Measurements from ENCODE around the gene ADGRG6. TPM values are rescaled to one million over a fixed set of nuclear protein-coding genes. Genes with fewer than 3 reads are reported as not detected.
"Not testable (repeated sequence)": the region's sequence is repeated elsewhere in the genome, so short reads cannot be mapped to it uniquely, and the experiment has no call there.

The ADGRG6 gene
- total and polyA plus RNA-seq, 3 donors from 2014 or later = 5.1 to 10.6 (median 7.2) TPM

- no peaks in the 10 kb centered on the region for H3K27me3 ChIP-seq
- no peak overlapping the region for H3K4me3 ChIP-seq
- H3K9me3 ChIP-seq = no peaks in the 10 kb centered on the region
- no peak overlapping the region for H3K27ac ChIP-seq
- no peaks in the 10 kb centered on the region for H3K4me1 ChIP-seq
- WGBS, 2 donors = 83 to 86% methylated on average over 1 of the region's 1 CpG
- intact Hi-C loops (cut with DNase I; ENCODE audit: low total_unique reads) = no loop called here
- no peak for DNase-seq
- TF ChIP-seq CTCF (IDR thresholded peaks at IDR 0.05) (no peak), POLR2A (IDR thresholded peaks at IDR 0.05) (no peak)
- H3K36me3 ChIP-seq (ENCODE audit: low read depth, missing control alignments) = no peaks in the 10 kb centered on the region
These were observed 43.5 kb downstream of the ADGRG6 start for GRCh38 chr6:142345261-142345660.

GRCh38 chr6:142346166-142346565 is 44.4 kb downstream of the ADGRG6 start:
- H3K4me3 ChIP-seq; H3K4me1 ChIP-seq; H3K27ac ChIP-seq; intact Hi-C loops (cut with DNase I; ENCODE audit: low total_unique reads); H3K27me3 ChIP-seq; H3K36me3 ChIP-seq (ENCODE audit: low read depth, missing control alignments); DNase-seq; H3K9me3 ChIP-seq: not testable (repeated sequence)
- 89 to 95% methylated on average over 3 of the region's 3 CpGs for WGBS, 2 donors

- no peak for DNase-seq
- H3K4me1 ChIP-seq = no peaks in the 10 kb centered on the region
- no peaks in the 10 kb centered on the region for H3K27me3 ChIP-seq
- H3K4me3 ChIP-seq = no peak overlapping the region
- H3K27ac ChIP-seq = no peak overlapping the region
- intact Hi-C loops (cut with DNase I; ENCODE audit: low total_unique reads) = no loop called here
- WGBS, 2 donors = 81 to 93% methylated on average over 3 of the region's 3 CpGs
- H3K9me3 ChIP-seq = no peaks in the 10 kb centered on the region
- H3K36me3 ChIP-seq (ENCODE audit: low read depth, missing control alignments) = no peaks in the 10 kb centered on the region
- TF ChIP-seq POLR2A (IDR thresholded peaks at IDR 0.05) (no peak), CTCF (IDR thresholded peaks at IDR 0.05) (no peak)
These were observed 47.5 kb downstream of the ADGRG6 start for GRCh38 chr6:142349215-142349823.

- intact Hi-C loops (cut with DNase I; ENCODE audit: low total_unique reads) = no loop called here
- TF ChIP-seq POLR2A (IDR thresholded peaks at IDR 0.05) (no peak), CTCF (IDR thresholded peaks at IDR 0.05) (no peak)
- WGBS, 2 donors = 100% methylated on average over 1 of the region's 1 CpG
- H3K36me3 ChIP-seq (ENCODE audit: low read depth, missing control alignments) = no peaks in the 10 kb centered on the region
- H3K4me3 ChIP-seq = no peak overlapping the region
- H3K27ac ChIP-seq = no peak overlapping the region
- DNase-seq = no peak
- no peaks in the 10 kb centered on the region for H3K9me3 ChIP-seq
- H3K4me1 ChIP-seq = no peaks in the 10 kb centered on the region
- no peaks in the 10 kb centered on the region for H3K27me3 ChIP-seq
These were observed 48.5 kb downstream of the ADGRG6 start for GRCh38 chr6:142350309-142350708.

GRCh38 chr6:142353690-142354089 is 51.9 kb downstream of the ADGRG6 start:
- DNase-seq = no peak
- Histone ChIP-seq H3K9me3 (no peaks in the 10 kb centered on the region), H3K4me3 (no peak overlapping the region), H3K36me3 (ENCODE audit: low read depth, missing control alignments) (no peaks in the 10 kb centered on the region), H3K27me3 (no peaks in the 10 kb centered on the region), H3K27ac (no peak overlapping the region), H3K4me1 (no peaks in the 10 kb centered on the region)
- intact Hi-C loops (cut with DNase I; ENCODE audit: low total_unique reads) = no loop called here
- TF ChIP-seq CTCF (IDR thresholded peaks at IDR 0.05) (no peak), POLR2A (IDR thresholded peaks at IDR 0.05) (no peak)
- 77 to 83% methylated on average over 2 of the region's 2 CpGs for WGBS, 2 donors
